Measurements from ENCODE around the gene GNPTAB.
"Not testable (repeated sequence)": the region's sequence is repeated elsewhere in the genome, so short reads cannot be mapped to it uniquely, and the experiment has no call there.

Gene GNPTAB

GRCh38 chr12:101852998-101853397 lies 22.2 kb upstream of the GNPTAB start:
- DNase-seq (ENCODE audit: low read depth) = no peak

GRCh38 chr12:101850199-101850598 lies 19.4 kb upstream of the GNPTAB start:
- DNase-seq (ENCODE audit: low read depth) = no peak

- no peak for DNase-seq (ENCODE audit: low read depth)
These were observed 16.6 kb upstream of the GNPTAB start for GRCh38 chr12:101847325-101847724.

GRCh38 chr12:101845137-101845711 lies 14.5 kb upstream of the GNPTAB start:
- DNase-seq (ENCODE audit: low read depth) = no peak

GRCh38 chr12:101841069-101841468 lies 10.3 kb upstream of the GNPTAB start:
- DNase-seq (ENCODE audit: low read depth) = no peak

GRCh38 chr12:101839324-101840283 lies 8.8 kb upstream of the GNPTAB start:
- DNase-seq (ENCODE audit: low read depth) = peak; percentile 34

GRCh38 chr12:101838628-101839323 lies 8.0 kb upstream of the GNPTAB start:
- DNase-seq (ENCODE audit: low read depth) = no peak

- no peak for DNase-seq (ENCODE audit: low read depth)
These were observed 1.3 kb upstream of the GNPTAB start for GRCh38 chr12:101832030-101832429.

- DNase-seq (ENCODE audit: low read depth) = no peak
These were observed 956 bp downstream of the GNPTAB start for GRCh38 chr12:101829639-101830366.

- DNase-seq (ENCODE audit: low read depth) = no peak
These were observed 2.1 kb downstream of the GNPTAB start for GRCh38 chr12:101828463-101829196.

GRCh38 chr12:101826766-101827368 lies 3.9 kb downstream of the GNPTAB start:
- DNase-seq (ENCODE audit: low read depth) = no peak

- no peak for DNase-seq (ENCODE audit: low read depth)
These were observed 5.9 kb downstream of the GNPTAB start for GRCh38 chr12:101824831-101825230.

- DNase-seq (ENCODE audit: low read depth) = no peak
These were observed 6.9 kb downstream of the GNPTAB start for GRCh38 chr12:101823891-101824290.

- DNase-seq (ENCODE audit: low read depth) = no peak
These were observed 7.7 kb downstream of the GNPTAB start for GRCh38 chr12:101823039-101823438.

GRCh38 chr12:101819467-101819866 lies 11.3 kb downstream of the GNPTAB start:
- no peak for DNase-seq (ENCODE audit: low read depth)

- DNase-seq (ENCODE audit: low read depth) = not testable (repeated sequence)
These were observed 12.1 kb downstream of the GNPTAB start for GRCh38 chr12:101818689-101819088.

- DNase-seq (ENCODE audit: low read depth) = no peak
These were observed 17.6 kb downstream of the GNPTAB start for GRCh38 chr12:101813117-101813516.

- DNase-seq (ENCODE audit: low read depth) = not testable (repeated sequence)
These were observed 18.0 kb downstream of the GNPTAB start for GRCh38 chr12:101812716-101813115.

- DNase-seq (ENCODE audit: low read depth) = not testable (repeated sequence)
These were observed 19.4 kb downstream of the GNPTAB start for GRCh38 chr12:101811342-101811741.

GRCh38 chr12:101809208-101809607 lies 21.6 kb downstream of the GNPTAB start:
- no peak for DNase-seq (ENCODE audit: low read depth)

GRCh38 chr12:101806265-101806664 lies 24.5 kb downstream of the GNPTAB start:
- no peak for DNase-seq (ENCODE audit: low read depth)
